SK-N-SH treated with all-trans-retinoic acid at 6 μM for 48 hours (cell line): ENCODE measurements around the gene ITK.

Experiments used
- ATAC-seq: fragments of 200-7000 bp; cut with Tn5 transposase; 3 replicates; pipeline ENCODE4 v1.9.1; 2020; ENCODE audit warnings: mild to moderate bottlenecking, moderate library complexity
- ARNTL ChIP-seq: fragments of 450-650 bp; formaldehyde crosslinking; IDR thresholded peaks from 2 replicates; pipeline ENCODE4 v1.5.0; 2020; ENCODE audit warnings: low read depth, mild to moderate bottlenecking, moderate library complexity, borderline replicate concordance
- BACH2 ChIP-seq: fragments of 250-450 bp; sonication (Bioruptor Pico); IDR thresholded peaks from 2 replicates; pipeline ENCODE4 v1.9.0; 2021; ENCODE audit warnings: mild to moderate bottlenecking, borderline replicate concordance
- CREB5 ChIP-seq: fragments of 250-450 bp; sonication (Bioruptor Pico); IDR thresholded peaks from 2 replicates; pipeline ENCODE4 v1.5.1; 2020; ENCODE audit warnings: low read depth, mild to moderate bottlenecking, moderate library complexity
- CSDC2 ChIP-seq: fragments of 250-450 bp; sonication (Bioruptor Pico); IDR thresholded peaks from 2 replicates; pipeline ENCODE4 v1.5.0; 2020; ENCODE audit warnings: mild to moderate bottlenecking, moderate library complexity
- ESRRG ChIP-seq: fragments of 250-450 bp; sonication (Bioruptor Pico); IDR thresholded peaks from 2 replicates; pipeline ENCODE4 v1.6.1; 2021; ENCODE audit warnings: mild to moderate bottlenecking
- GLIS3 ChIP-seq: fragments of 250-450 bp; sonication (Bioruptor Pico); IDR thresholded peaks from 2 replicates; pipeline ENCODE4 v1.5.0; 2020; ENCODE audit warnings: mild to moderate bottlenecking, moderate library complexity
- ISL1 ChIP-seq: fragments of 250-450 bp; sonication (Bioruptor Pico); IDR thresholded peaks from 2 replicates; pipeline ENCODE4 v2.1.2; 2022; ENCODE audit warnings: mild to moderate bottlenecking, moderate library complexity
- OSR1 ChIP-seq: fragments of 250-450 bp; sonication (Bioruptor Pico); IDR thresholded peaks from 2 replicates; pipeline ENCODE4 v1.8.0; 2022; ENCODE audit warnings: moderate library complexity, mild to moderate bottlenecking, inconsistent platforms
- PPARA ChIP-seq: fragments of 250-450 bp; sonication (Bioruptor Pico); IDR thresholded peaks from 2 replicates; pipeline ENCODE4 v1.5.0; 2020; ENCODE audit warnings: mild to moderate bottlenecking, borderline replicate concordance
- RARB ChIP-seq: fragments of 250-450 bp; sonication (Bioruptor Pico); IDR thresholded peaks from 2 replicates; pipeline ENCODE4 v1.8.0; 2021; ENCODE audit warnings: mild to moderate bottlenecking, moderate library complexity
- SNAI2 ChIP-seq: fragments of 250-450 bp; sonication (Bioruptor Pico); IDR thresholded peaks from 2 replicates; pipeline ENCODE4 v1.5.0; 2020; ENCODE audit warnings: mild to moderate bottlenecking, moderate library complexity
- TCF4 ChIP-seq: fragments of 250-450 bp; sonication (Bioruptor Pico); IDR thresholded peaks from 2 replicates; pipeline ENCODE4 v1.8.0; 2021; ENCODE audit warnings: mild to moderate bottlenecking, moderate library complexity, borderline replicate concordance
- TOX ChIP-seq: fragments of 250-450 bp; sonication (Bioruptor Pico); IDR thresholded peaks from 2 replicates; pipeline ENCODE4 v1.8.0; 2021; ENCODE audit warnings: mild to moderate bottlenecking, moderate library complexity, borderline replicate concordance
- TSHZ2 ChIP-seq: fragments of 250-450 bp; sonication (Bioruptor Pico); IDR thresholded peaks from 2 replicates; pipeline ENCODE4 v1.5.0; 2020; ENCODE audit warnings: mild to moderate bottlenecking, moderate library complexity
- ZC3H10 ChIP-seq: fragments of 250-450 bp; sonication (Bioruptor Pico); IDR thresholded peaks from 2 replicates; pipeline ENCODE4 v1.5.1; 2021; ENCODE audit warnings: mild to moderate bottlenecking, moderate library complexity
- ZFP3 ChIP-seq: fragments of 250-450 bp; sonication (Bioruptor Pico); IDR thresholded peaks from 2 replicates; pipeline ENCODE4 v1.5.0; 2020; ENCODE audit warnings: mild to moderate bottlenecking, moderate library complexity
- ZFP30 ChIP-seq: fragments of 450-650 bp; formaldehyde crosslinking; IDR thresholded peaks from 2 replicates; pipeline ENCODE4 v1.5.0; 2022; ENCODE audit warnings: mild to moderate bottlenecking, moderate library complexity
- ZNF565 ChIP-seq: fragments of 450-650 bp; formaldehyde crosslinking; conservative IDR thresholded peaks from 2 replicates; pipeline ENCODE4 v1.5.0; 2020; ENCODE audit warnings: low read depth, mild to moderate bottlenecking, moderate library complexity
- ZNF70 ChIP-seq: fragments of 450-650 bp; formaldehyde crosslinking; IDR thresholded peaks from 2 replicates; pipeline ENCODE4 v1.5.0; 2020; ENCODE audit warnings: mild to moderate bottlenecking, moderate library complexity
- ZNF8 ChIP-seq: fragments of 450-650 bp; formaldehyde crosslinking; IDR thresholded peaks from 2 replicates; pipeline ENCODE4 v1.5.0; 2020; ENCODE audit warnings: mild to moderate bottlenecking, moderate library complexity
- TF ChIP-seq, protein P1 (sequence below): fragments of 250-450 bp; sonication (Bioruptor Pico); IDR thresholded peaks from 2 replicates; pipeline ENCODE4 v1.8.0; 2021; ENCODE audit warnings: low read depth, mild to moderate bottlenecking, moderate library complexity, borderline replicate concordance
- TF ChIP-seq, protein P2 (sequence below): fragments of 250-450 bp; sonication (Bioruptor Pico); IDR thresholded peaks from 2 replicates; pipeline ENCODE4 v1.5.1; 2021; ENCODE audit warnings: mild to moderate bottlenecking, moderate library complexity
- TF ChIP-seq, protein P3 (sequence below): fragments of 250-450 bp; sonication (Bioruptor Pico); IDR thresholded peaks from 2 replicates; pipeline ENCODE4 v1.8.0; 2020; ENCODE audit warnings: mild to moderate bottlenecking, moderate library complexity, borderline replicate concordance

Gene ITK

GRCh38 chr5:157290981-157291711 lies 110.5 kb downstream of the ITK start:
- ATAC-seq, result no peak
- no peak for TF ChIP-seq GLIS3 (CRISPR knock-in tag)
- TF ChIP-seq, protein P1, sequence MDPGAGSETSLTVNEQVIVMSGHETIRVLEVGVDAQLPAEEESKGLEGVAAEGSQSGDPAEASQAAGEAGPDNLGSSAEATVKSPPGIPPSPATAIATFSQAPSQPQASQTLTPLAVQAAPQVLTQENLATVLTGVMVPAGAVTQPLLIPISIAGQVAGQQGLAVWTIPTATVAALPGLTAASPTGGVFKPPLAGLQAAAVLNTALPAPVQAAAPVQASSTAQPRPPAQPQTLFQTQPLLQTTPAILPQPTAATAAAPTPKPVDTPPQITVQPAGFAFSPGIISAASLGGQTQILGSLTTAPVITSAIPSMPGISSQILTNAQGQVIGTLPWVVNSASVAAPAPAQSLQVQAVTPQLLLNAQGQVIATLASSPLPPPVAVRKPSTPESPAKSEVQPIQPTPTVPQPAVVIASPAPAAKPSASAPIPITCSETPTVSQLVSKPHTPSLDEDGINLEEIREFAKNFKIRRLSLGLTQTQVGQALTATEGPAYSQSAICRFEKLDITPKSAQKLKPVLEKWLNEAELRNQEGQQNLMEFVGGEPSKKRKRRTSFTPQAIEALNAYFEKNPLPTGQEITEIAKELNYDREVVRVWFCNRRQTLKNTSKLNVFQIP, result no peak
- no peak for TF ChIP-seq BACH2 (CRISPR knock-in tag)
- TF ChIP-seq TOX, result no peak
- no peak for TF ChIP-seq ZNF70
- TF ChIP-seq, protein P2, sequence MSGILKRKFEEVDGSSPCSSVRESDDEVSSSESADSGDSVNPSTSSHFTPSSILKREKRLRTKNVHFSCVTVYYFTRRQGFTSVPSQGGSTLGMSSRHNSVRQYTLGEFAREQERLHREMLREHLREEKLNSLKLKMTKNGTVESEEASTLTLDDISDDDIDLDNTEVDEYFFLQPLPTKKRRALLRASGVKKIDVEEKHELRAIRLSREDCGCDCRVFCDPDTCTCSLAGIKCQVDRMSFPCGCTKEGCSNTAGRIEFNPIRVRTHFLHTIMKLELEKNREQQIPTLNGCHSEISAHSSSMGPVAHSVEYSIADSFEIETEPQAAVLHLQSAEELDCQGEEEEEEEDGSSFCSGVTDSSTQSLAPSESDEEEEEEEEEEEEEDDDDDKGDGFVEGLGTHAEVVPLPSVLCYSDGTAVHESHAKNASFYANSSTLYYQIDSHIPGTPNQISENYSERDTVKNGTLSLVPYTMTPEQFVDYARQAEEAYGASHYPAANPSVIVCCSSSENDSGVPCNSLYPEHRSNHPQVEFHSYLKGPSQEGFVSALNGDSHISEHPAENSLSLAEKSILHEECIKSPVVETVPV (CRISPR knock-in tag), result no peak
- TF ChIP-seq ZFP30, result no peak
- TF ChIP-seq, all 23 proteins: peak for 0

DNA sequence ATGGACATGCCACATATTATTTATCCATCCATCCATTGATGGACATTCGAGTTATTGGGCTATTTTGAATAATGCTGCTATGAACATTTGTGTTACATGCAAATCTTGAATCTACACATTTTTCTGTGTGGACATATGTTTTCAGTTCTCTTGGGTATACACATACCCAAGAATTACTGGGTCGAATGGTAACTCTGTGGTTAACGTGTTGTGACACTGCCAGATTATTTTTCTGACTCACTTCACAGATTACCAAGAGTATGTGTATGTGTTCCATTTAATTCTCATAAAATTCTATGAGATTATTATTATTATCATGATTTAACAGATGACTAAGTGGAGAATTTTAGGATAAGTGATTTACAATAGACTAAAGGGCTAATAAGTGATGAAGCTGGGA lies 112.0 kb downstream of the ITK start:
- TF ChIP-seq BACH2 (CRISPR knock-in tag) (no peak), ZFP3 (CRISPR knock-in tag) (no peak), RARB (no peak), GLIS3 (CRISPR knock-in tag) (no peak), ZNF70 (no peak), ZNF8 (CRISPR knock-in tag) (no peak), ARNTL (no peak), SNAI2 (CRISPR knock-in tag) (no peak), CSDC2 (CRISPR knock-in tag) (no peak)
- TF ChIP-seq, protein P1, result no peak
- TF ChIP-seq, protein P3, sequence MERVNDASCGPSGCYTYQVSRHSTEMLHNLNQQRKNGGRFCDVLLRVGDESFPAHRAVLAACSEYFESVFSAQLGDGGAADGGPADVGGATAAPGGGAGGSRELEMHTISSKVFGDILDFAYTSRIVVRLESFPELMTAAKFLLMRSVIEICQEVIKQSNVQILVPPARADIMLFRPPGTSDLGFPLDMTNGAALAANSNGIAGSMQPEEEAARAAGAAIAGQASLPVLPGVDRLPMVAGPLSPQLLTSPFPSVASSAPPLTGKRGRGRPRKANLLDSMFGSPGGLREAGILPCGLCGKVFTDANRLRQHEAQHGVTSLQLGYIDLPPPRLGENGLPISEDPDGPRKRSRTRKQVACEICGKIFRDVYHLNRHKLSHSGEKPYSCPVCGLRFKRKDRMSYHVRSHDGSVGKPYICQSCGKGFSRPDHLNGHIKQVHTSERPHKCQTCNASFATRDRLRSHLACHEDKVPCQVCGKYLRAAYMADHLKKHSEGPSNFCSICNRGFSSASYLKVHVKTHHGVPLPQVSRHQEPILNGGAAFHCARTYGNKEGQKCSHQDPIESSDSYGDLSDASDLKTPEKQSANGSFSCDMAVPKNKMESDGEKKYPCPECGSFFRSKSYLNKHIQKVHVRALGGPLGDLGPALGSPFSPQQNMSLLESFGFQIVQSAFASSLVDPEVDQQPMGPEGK (CRISPR knock-in tag), result no peak
- TF ChIP-seq, all 23 proteins: peak for 0
- ATAC-seq, result no peak

DNA sequence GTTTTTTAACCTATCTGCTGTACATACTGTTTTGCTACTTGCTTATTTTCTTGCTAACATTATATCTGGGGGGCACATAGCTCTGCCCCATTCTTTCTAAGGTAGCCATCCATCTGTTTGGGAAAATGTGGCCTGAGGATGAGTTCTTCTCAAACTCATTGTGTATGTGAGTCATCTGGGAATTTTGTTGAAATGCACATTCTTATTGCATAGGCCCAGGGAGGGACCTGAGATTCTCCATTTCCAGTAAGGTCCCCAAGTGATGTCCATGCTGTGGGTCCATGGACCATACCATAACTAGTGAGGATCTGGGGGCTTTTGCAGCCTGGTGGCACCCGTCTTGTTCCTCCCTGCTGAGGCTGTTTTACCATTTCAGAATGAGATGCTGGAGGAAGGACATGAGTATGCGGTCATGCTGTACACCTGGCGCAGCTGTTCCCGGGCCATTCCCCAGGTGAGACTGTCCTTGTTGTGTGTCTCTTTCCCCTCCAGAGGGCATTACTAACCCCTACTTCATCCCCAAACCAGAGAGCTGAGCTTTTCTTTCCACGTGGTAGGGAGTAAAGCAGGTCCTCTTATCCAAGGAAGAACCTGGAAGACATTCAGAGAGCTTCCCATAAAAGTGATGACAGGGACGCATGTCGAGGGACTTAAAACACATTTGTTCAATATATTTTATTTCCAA lies 113.9 kb downstream of the ITK start:
- TF ChIP-seq ESRRG (CRISPR knock-in tag), result no peak
- TF ChIP-seq PPARA (CRISPR knock-in tag), result no peak
- TF ChIP-seq ZNF8 (CRISPR knock-in tag), result no peak
- TF ChIP-seq TCF4 (CRISPR knock-in tag), result no peak
- TF ChIP-seq, protein P1, result no peak
- TF ChIP-seq CREB5, result no peak
- ATAC-seq, result no peak

DNA sequence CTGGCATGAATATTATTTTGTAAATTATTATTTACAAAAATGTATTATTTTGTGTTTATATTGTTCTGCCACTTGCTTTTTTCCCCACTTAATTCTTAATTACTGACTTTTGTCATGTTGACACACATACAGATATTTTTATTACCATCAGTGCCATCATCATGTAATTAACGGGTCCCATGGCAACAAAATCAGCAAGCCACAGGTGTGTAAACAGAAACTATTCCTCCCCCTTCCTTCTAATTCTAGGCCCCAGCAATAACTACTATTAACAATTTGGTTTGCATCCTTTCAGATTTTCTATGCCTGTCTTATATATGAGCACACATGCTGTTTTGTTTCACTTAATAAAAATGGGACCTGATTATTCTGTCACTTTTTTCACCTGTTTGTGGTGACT lies 114.6 kb downstream of the ITK start:
- ATAC-seq, result no peak
- TF ChIP-seq BACH2 (CRISPR knock-in tag) (no peak), CSDC2 (CRISPR knock-in tag) (no peak), ZFP30 (no peak), SNAI2 (CRISPR knock-in tag) (no peak), ISL1 (CRISPR knock-in tag) (no peak), ZFP3 (CRISPR knock-in tag) (no peak), TSHZ2 (CRISPR knock-in tag) (no peak), ESRRG (CRISPR knock-in tag) (no peak), ZC3H10 (CRISPR knock-in tag) (no peak), ZNF8 (CRISPR knock-in tag) (no peak), OSR1 (CRISPR knock-in tag) (no peak), RARB (no peak), TOX (no peak), ARNTL (no peak), ZNF565 (CRISPR knock-in tag) (no peak)
